ENCODE measurements around the gene MPDZ.

Gene MPDZ

GRCh38 chr9:13284011-13284410, 4.5 kb upstream of the MPDZ start:
- TF ChIP-seq CTCF (IDR thresholded peaks at IDR 0.05; ENCODE audit: poor library complexity, severe bottlenecking), result no peak
- Histone ChIP-seq H3K36me3 (ENCODE audit: low read depth) (no peaks in the 10 kb centered on the region), H3K4me3 (ENCODE audit: severe bottlenecking) (no peak overlapping the region), H3K4me1 (ENCODE audit: insufficient read depth, poor library complexity, severe bottlenecking) (no peaks in the 10 kb centered on the region), H3K27ac (ENCODE audit: poor library complexity, severe bottlenecking) (no peak overlapping the region), H3K9me3 (ENCODE audit: severe bottlenecking) (no peaks in the 10 kb centered on the region), H3K27me3 (ENCODE audit: insufficient read depth, poor library complexity, severe bottlenecking) (no peaks in the 10 kb centered on the region)
- no peak for ATAC-seq (ENCODE audit: low read depth)
- DNase-seq (ENCODE audit: low spot score), result no peak

DNA sequence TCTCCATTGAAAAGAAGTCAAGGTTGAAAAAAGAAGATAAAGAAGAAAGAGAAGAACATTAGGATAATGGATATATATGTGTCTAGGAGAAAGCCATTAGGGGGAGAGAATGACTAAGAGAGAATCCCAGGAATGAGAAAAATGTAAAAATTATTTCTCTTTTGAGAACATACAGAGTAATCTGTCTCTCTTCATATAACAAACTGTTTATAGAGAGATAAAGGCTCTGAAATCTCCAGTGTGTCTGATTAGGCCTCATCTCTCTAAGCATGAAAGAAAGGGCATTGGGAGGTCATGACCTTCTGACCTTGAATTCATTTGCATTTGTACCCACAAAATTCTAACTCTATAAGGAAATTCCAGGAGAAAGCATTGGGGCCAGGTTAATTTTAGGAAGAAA, 3.5 kb upstream of the MPDZ start:
- Histone ChIP-seq H3K36me3 (ENCODE audit: low read depth) (no peaks in the 10 kb centered on the region), H3K4me3 (ENCODE audit: severe bottlenecking) (no peak overlapping the region), H3K4me1 (ENCODE audit: insufficient read depth, poor library complexity, severe bottlenecking) (no peaks in the 10 kb centered on the region), H3K27me3 (ENCODE audit: insufficient read depth, poor library complexity, severe bottlenecking) (no peaks in the 10 kb centered on the region), H3K27ac (ENCODE audit: poor library complexity, severe bottlenecking) (no peak overlapping the region), H3K9me3 (ENCODE audit: severe bottlenecking) (no peaks in the 10 kb centered on the region)
- TF ChIP-seq CTCF (IDR thresholded peaks at IDR 0.05; ENCODE audit: poor library complexity, severe bottlenecking), result no peak
- DNase-seq (ENCODE audit: low spot score) (no peak), ATAC-seq (ENCODE audit: low read depth) (no peak)

DNA sequence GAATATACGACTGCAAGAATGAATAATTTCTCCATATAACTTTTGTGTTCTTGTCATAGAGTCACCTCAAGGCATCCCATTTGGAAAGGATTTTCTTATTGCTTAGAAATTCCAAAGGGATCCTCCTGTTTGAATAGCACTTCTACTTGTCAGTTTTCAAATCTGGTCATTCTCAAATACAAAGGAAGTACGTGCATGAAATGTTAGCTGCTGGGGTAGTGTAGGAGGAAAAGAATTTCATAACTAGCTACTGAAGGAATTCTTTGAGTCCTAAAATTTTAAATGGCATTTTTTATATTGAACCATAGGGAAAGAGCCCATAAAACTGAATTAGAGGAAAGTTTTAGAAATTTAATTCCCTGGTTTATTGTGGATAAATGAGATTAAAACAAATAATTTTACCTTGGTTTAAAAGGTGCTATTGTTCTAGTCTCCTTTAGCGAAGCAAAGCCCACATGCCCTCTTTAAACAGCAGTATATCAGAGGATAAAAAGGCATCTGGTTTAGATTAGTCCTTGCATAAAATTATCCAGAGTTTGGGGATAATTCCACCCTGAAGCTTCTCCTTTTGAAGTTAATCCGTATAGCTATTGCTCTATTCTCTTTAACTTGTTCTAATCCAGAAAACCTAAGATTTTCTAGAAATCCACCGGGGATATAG, 2.0 kb upstream of the MPDZ start:
- H3K27ac ChIP-seq (ENCODE audit: poor library complexity, severe bottlenecking), result no peak overlapping the region
- H3K9me3 ChIP-seq (ENCODE audit: severe bottlenecking), result no peaks in the 10 kb centered on the region
- no peak for TF ChIP-seq CTCF (IDR thresholded peaks at IDR 0.05; ENCODE audit: poor library complexity, severe bottlenecking)
- no peak overlapping the region for H3K4me3 ChIP-seq (ENCODE audit: severe bottlenecking)
- DNase-seq (ENCODE audit: low spot score), result no peak
- no peaks in the 10 kb centered on the region for H3K36me3 ChIP-seq (ENCODE audit: low read depth)
- no peaks in the 10 kb centered on the region for H3K27me3 ChIP-seq (ENCODE audit: insufficient read depth, poor library complexity, severe bottlenecking)
- ATAC-seq (ENCODE audit: low read depth), result no peak
- H3K4me1 ChIP-seq (ENCODE audit: insufficient read depth, poor library complexity, severe bottlenecking), result no peaks in the 10 kb centered on the region

DNA sequence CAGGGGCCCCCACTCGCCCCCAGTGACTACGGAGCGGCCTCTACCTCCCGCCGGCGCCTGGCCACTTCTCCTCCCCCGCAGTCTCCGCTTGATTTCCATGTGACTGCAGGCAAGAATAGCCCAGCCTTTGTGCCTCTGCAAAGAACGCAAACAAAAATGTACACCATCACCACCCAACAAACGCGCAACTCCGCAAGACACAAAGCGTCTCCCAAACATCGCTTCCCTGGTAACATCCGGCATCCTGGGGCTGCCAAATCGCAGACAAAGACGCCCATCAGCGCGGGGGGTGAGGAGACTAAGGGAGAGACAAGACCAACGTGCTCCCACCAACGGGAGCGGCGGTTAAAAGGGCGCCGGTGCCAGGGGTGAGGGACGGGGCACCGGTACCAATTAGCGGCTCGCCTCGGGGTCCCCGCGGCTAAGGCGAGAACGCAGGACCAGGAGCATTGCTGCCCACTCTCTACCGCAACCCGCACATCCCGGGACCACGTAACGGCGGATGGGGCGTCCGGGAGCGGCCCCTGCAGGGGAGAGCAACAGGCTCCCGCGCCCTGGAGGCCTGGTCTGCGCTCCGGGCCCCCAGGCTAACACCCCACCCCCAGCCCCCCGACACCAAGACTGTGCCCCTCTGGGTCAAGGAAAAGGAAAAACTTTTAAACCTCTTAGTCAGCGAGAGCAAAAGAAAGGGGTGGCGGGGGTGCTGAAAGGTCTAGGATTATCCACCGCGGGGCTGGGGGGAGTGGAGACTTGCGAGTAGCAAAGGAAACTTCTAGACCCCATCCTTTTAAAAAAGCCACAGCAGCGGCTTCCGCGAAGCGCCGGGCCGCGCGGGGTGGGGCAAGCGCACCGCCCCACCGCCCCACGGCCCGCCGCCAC, 885 bp downstream of the MPDZ start:
- no peaks in the 10 kb centered on the region for H3K27me3 ChIP-seq (ENCODE audit: insufficient read depth, poor library complexity, severe bottlenecking)
- peak; percentile 60 for ATAC-seq (ENCODE audit: low read depth)
- no peaks in the 10 kb centered on the region for H3K9me3 ChIP-seq (ENCODE audit: severe bottlenecking)
- H3K4me3 ChIP-seq (ENCODE audit: severe bottlenecking), result peak overlapping the region; percentile 98
- TF ChIP-seq CTCF (IDR thresholded peaks at IDR 0.05; ENCODE audit: poor library complexity, severe bottlenecking), result peak; percentile 10
- H3K27ac ChIP-seq (ENCODE audit: poor library complexity, severe bottlenecking), result peak overlapping the region; percentile 27
- H3K36me3 ChIP-seq (ENCODE audit: low read depth), result no peaks in the 10 kb centered on the region
- H3K4me1 ChIP-seq (ENCODE audit: insufficient read depth, poor library complexity, severe bottlenecking), result peaks cover 7% of the 10 kb centered on the region
- DNase-seq (ENCODE audit: low spot score), result peak; percentile 59

GRCh38 chr9:13278023-13278367, 1.5 kb downstream of the MPDZ start:
- DNase-seq (ENCODE audit: low spot score), result no peak
- H3K27me3 ChIP-seq (ENCODE audit: insufficient read depth, poor library complexity, severe bottlenecking), result no peaks in the 10 kb centered on the region
- no peak for ATAC-seq (ENCODE audit: low read depth)
- H3K4me3 ChIP-seq (ENCODE audit: severe bottlenecking), result peak overlapping the region; percentile 98
- H3K9me3 ChIP-seq (ENCODE audit: severe bottlenecking), result no peaks in the 10 kb centered on the region
- no peak overlapping the region for H3K27ac ChIP-seq (ENCODE audit: poor library complexity, severe bottlenecking)
- no peak for TF ChIP-seq CTCF (IDR thresholded peaks at IDR 0.05; ENCODE audit: poor library complexity, severe bottlenecking)
- no peaks in the 10 kb centered on the region for H3K36me3 ChIP-seq (ENCODE audit: low read depth)
- peaks cover 7% of the 10 kb centered on the region for H3K4me1 ChIP-seq (ENCODE audit: insufficient read depth, poor library complexity, severe bottlenecking)

Measured in RWPE2 (cell line).